Activated gamma-delta T cell treated with anti-CD3 and anti-CD28 coated beads, Interleukin-2, amount 50 U/mL, for 16 hours (primary cell): ENCODE measurements around the gene C20orf204.
A peak's percentile ranks its signal among the peaks of the same experiment; 100 is the strongest.

Source experiments
- DNase-seq: peaks from one replicate; pipeline ENCODE4 v3.0.0-alpha.2; 2020; ENCODE audit warnings: low read depth

The C20orf204 gene

DNA sequence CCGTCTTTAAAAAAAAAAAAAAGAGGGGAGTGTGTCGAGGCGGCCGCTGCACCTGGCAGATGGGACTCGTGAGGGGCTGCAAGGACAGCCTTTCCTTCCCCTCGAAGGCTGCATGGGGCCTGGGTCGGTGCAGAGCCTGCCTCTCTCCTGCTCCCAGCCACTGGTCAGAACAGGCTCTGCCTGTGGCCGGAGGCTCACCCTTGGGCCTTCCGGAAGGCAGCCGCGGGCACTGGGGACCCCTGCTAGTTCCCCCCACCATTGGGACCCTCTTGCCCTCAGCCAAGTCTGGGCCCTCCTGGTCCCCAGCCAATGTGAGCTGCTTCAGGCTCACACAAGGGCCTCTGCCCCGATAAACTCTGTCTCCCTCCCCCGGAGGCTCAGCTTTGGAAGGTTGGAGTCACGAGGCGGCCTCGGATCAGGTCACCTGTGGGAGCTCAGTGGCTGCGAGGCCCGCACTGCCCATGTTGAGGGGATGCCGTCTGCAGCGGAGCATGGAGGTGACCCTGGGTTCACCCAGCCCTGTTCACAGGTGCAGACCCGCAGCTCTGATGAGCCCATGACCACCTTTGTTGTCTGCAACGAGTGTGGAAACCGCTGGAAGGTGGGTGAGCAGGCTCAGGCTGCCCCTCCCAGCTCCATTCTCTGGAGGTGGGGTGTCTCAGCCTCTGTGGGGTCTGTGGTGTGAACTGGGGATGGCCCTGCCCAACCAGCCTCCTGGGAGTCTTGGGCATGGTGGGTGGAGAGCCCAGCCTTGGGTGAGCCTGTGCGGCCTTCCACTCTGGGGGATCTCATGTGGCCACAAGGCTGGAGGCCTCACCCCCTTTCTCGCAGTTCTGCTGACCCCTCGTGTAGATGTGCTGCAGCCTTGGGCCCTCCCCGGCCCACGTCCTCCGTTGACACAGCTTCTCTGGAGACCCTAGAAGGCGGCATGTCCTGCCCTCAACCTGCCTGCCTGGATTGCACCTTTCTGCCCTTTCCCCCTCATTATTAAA is 35.7 kb downstream of the C20orf204 start:
- no peak for DNase-seq

DNA sequence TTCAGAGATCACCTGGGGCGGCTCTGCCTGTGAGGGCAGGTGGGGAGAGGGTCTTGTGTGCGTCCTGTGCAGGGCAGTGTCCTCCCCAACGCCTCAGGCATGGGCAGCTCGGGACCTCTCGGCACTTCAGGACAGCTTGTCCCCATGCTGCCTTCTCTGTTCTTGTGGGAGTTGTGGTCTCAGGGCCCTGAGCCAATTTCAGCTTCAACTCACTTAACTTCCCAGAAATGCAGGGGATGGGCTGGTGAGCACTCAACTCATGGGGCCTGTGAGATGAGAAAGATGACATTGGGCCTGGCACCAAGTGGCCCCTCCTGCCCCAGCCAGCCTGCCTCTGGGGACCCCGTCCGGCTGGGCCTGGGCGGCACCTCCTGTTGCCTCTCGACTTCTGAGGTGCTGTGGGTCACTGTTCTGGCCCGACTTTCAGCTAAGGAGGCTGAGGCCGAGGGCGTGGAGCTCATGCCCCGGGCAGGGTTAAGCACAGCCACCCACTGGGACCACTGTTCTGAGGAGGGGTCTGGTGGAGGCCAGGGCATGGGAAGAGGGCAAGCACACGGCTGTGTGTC is 36.6 kb downstream of the C20orf204 start:
- no peak for DNase-seq

DNA sequence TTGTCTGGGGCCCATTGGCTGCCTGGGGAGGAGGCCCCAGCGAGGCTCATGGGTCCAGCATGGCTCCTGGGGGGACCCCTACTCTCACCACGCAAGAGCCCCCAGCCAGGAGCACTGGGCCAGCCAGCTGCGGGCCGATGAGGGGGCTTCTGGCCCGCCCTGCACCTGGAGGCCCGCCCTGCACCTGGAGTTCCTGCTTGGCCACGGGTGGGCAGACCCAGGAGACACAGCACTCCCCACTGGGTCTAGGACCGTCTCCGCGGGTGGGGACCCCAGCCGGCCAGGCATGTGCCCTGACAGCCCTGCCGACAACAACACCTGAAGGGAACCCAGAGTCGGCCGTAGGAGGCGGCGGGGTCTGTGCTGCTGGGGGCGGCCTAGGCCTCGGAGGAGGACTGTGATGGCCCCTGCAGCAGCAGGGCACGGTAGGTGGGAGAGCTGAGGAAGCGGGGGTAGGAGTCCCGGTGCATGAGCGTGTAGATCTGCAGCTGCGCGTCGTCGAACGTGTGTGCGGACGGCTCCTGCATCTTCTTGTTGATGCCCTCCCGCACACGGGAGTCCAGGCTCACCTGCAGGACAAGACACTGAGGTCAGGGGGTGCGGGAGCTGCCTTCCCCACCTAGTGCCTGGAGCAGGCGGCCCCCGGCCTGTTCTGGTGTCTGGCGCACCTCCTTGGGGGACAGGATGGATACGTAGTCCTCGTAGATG is 37.6 kb downstream of the C20orf204 start:
- DNase-seq = no peak

DNA sequence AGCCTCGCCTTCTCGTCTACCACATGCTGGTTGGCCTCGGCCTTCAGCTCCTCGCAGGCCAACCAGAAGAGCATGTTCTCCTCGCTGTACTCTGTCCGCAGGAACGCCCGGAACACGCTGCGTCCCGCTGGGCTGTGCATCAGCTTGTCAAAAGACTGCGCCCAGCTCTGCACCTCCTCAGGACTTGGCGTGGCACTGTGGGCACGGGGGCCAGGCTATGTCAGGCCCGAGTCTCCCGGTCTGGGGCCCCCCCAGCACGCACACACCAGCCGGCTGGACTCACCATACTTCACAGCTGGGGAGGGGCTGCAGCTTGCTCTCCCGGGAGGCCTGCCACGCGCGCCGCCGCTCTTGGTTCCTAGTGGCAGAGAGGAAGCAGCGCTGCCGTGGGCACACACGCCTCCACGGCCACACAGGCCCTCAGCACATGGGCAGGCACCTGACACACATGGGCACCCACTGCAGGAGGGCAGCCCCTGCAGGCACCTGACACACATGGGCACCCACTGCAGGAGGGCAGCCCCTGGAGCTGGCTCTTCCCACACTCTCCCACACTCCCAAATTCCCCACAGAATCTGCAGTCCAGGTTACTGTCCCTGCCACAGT is 38.3 kb downstream of the C20orf204 start:
- no peak for DNase-seq

GRCh38 chr20:64074963-64075362 is 39.0 kb downstream of the C20orf204 start:
- no peak for DNase-seq

- DNase-seq = no peak
Measured at GRCh38 chr20:64075556-64075955, 39.6 kb downstream of the C20orf204 start.

DNA sequence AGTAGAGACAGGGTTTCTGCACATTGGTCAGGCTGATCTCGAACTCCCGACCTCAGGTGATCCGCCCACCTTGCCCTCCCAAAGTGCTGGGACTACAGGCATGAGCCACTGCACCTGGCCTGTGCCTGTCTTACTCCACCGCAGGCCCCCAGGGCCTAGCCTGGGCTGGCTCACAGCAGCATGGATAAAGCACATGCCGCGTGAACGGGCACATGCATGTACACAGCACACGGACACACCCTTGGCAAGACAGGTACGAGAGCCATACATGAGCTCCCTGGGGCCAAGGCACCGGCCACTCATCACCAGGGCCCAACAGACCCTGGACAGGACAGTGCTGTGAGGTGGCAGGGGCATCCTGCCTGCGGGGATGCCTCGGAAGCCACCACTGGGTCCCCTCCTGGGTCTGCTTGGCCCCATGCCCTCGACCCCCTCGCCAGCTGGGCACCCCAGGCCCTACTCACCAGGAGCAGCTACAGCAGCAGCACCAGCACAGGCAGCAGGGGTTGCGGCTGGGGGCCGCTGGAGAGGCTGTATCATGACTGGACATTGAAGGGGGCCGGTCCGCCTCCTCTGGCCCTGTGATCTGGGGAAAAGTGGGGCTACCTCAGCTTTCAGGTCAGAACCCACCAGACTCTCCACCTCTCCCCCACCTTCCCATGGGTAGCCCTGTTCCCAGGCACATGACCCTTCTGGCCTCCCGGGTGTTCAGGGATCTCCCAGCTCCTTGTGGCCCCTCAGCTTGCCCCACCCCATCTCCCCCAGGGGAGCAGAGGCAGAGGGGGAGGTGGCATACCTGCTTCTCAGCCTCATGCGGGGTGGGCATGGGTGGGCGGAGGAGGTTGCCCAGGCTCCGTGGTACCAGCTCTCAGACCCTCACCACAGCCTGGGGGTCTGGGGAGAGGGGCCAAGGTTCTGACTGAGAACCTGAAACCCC is 40.3 kb downstream of the C20orf204 start:
- DNase-seq = no peak

DNA sequence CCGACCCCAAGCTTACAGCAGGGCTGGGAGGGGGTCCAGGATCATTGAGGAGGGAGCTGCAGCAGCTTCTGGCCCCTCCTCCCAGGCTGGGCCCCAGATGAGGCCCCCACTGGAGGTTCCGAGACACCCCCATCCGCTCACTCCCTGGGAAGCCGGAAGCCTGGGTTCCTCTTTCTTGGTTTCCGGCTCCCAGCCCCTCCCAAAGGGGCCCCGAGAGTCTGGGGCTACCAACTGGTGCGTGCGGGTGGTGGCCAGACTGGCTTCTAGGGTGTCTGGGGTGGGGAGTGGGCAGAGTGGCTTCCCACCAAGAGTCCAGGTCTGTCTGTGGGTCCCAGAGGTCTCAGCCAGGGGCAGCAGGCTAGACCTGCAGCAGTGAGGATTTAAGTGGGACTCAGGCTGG is 41.1 kb downstream of the C20orf204 start:
- DNase-seq = no peak

GRCh38 chr20:64077541-64077875 is 41.5 kb downstream of the C20orf204 start:
- no peak for DNase-seq

DNA sequence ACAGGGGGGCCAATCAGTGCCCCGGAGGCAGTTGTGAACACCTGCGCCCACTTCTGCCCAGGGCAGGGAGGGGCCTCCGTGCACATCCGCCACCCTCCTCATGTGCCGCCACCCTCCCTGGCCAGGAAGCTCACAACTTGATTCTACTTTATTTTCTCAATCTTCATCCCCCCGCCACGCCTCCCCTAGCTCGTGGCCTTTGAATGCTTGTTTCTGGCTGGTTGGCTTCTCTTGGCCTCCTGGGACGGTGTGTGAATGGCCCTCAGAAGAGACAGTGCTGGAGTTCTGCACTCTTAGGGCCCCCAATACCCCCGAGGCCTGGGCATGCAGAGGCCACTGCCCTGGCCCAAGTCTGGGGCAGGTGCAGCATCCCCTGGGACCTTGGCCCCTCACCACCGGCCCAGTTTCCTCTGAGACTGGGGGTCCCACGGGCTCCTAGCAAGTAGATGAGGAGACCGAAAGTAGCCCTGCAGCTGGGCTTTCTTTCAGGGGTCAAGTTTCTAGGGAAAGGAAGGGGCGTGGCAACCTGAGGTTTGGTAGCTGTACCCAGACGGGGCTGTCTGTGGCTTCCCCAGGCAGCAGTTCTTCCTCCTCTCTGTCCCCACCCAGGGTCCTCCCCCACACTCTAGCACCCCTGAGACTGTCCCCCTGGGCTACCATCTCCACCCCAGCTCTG is 42.0 kb downstream of the C20orf204 start:
- peak; percentile 29 for DNase-seq

GRCh38 chr20:64078934-64079272 is 42.9 kb downstream of the C20orf204 start:
- no peak for DNase-seq

GRCh38 chr20:64079273-64080012 is 43.5 kb downstream of the C20orf204 start, which contains the start of gene RGS19:
Gene RGS19 (minus strand): TSS chr20:64079518. CDS start chr20:64076886, 2,632 bp downstream.
- peak; percentile 41 for DNase-seq

DNA sequence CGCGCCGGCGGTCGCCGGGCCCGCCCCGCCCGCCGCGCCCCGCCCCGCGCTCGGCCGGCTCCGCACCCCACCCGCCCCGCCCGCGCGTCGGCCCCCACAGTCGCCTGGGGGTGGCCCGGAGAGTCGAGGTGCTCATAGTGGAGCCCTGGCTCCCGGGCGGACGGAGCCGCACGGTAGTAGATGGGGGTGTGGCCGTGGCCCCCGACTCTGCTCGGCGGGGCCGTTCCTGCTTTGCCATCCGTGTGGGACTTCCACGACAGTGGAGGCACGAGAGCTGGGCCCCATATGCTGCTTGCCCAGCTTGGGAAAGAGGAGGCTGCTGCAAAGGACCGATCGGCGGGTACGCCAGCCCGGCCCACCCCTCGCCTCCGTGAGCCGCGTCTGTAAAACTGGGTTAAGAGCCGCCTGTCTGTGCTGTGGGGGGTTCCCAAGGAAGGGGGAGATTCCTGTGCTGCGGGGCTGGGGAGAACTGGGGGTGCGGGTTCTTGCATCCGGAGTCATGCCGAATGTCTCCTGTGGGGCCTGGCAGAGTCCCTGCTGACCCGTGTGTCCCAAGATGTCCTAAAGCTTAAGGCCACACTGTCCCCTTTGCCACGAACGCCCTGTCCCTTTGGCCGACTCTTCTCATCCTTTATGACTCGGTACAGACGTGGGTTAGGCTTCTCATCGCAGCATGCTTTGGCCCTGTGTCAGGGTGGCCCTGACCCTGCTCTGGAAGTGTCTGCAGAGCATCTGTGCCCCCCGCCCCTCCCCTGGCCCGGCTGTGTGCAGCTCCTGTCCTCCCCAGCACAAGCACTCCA is 44.2 kb downstream of the C20orf204 start, which contains the start of gene OPRL1:
Gene OPRL1, plus strand, starts transcription at position 70 of the 800 bp plus-strand sequence. CDS start 12,639 bp downstream, outside the sequence.
- DNase-seq = peak; percentile 28

DNA sequence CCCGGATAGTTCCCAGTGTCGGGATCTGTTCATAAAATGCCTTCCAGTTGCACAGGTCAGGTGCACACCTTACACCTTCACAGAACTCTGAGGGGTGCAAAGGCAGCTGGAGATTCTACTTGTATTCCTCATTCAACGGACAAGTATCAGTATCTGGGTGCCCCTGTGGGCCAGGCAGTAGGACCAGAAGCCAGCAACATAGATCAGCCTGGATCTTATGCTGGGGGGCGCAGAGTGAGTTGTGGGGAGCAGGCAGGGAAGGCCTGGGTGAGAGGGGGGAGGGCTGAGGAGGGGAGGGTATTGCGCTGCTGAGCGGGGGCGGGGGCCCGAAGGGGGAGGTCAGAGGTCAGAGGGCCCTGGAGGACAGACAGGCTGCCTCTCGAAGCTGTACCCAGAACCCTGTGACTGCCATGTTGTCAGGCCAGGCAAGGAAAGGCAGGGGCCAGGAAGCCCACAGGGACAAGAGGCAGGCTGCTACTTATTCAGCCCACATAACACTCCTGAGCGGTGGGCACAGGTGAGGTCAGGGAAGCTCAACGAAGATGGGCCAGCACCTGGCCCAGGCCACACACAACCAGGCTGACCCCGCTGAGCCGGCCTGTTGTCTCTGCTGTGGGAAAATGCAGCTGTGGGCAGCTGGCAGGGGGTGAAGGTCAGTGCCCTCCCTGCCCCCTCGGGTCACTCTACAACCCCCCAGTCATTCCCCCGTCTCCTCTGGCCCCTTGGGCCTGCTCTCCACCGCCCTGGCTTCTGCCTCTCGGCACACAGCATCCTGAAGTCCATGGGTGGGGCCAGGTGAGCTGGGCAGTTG is 45.0 kb downstream of the C20orf204 start:
- DNase-seq = no peak

GRCh38 chr20:64081624-64081964 is 45.6 kb downstream of the C20orf204 start:
- no peak for DNase-seq

DNA sequence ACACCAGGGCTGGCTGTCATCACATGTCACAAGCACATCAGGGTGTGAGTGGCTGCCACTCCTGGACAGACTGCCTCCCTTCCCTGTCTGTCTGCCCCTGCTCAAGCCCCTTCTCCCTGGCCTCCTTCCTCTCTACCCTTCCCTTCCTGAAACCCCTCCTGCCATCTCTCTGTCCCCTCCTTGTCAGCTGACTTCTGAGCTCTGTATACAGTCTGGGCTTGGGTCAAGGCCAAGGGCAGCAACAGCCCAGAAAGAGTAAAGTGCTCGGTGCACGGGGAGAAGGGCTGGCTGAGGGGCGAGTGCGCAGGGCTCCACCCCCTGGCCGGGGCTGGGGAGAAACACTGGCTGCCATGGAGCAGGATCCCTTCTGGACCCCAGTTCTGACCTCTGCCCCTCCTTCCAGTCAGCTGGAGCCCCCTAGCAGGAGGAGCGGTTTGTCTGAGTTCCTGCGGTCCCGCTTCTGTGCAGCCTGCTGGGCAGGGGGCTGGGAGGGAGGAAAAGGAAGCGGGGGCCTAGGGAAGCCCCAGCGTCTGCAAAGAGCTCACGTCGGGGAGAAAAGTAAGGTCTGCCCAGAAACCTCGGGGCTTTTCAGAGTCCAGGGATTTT is 46.2 kb downstream of the C20orf204 start:
- DNase-seq = no peak

DNA sequence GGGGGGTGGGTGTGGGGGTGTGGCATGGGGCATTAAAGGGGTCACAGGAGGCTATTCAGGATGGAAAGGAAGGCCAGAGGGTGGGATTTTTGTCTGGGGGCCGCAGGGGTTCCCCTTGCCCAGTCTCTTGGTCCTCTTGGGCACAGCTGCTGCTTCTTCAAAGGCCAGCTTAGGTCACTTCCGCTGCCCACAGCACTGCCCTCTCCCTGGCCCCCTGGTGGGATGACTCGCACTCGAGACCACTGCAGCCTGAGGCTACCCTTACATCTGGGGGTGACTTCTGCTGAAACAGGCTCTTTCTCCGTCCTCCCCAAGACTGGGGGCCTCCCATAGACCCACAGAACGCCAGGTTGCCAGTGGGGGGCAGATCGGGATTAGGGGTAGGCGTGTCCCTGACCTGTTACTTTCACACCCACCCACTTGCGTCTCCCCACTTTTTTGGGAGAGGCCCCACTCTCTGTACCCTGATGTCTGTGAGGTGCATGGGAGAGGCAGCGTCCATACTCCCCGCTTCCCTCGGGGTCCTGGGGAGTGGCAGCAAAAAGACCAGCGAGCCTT is 46.9 kb downstream of the C20orf204 start:
- DNase-seq = no peak
